Measurements from ENCODE around the gene RABGAP1L.
"Not testable (repeated sequence)": the region's sequence is repeated elsewhere in the genome, so short reads cannot be mapped to it uniquely, and the experiment has no call there.

The RABGAP1L gene

DNA sequence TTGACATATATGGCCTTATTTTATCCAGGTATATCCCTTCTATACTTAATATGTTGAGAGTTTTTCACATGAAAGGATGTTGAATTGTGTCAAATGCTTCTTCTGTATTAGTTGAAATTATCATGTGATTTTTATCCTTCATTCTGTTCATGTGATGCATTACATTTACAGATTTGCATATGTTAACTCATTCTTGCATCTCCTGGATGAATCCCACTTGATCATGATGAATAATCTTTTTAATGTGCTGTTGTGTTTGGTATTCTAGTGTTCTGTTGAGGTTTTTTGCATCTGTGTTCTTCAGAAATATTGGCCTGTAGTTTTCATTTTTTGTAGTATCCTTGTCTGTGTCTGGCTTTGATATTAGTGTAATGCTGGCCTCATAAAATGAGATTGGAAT is 150.2 kb downstream of the RABGAP1L start:
- no peak for DNase-seq

DNA sequence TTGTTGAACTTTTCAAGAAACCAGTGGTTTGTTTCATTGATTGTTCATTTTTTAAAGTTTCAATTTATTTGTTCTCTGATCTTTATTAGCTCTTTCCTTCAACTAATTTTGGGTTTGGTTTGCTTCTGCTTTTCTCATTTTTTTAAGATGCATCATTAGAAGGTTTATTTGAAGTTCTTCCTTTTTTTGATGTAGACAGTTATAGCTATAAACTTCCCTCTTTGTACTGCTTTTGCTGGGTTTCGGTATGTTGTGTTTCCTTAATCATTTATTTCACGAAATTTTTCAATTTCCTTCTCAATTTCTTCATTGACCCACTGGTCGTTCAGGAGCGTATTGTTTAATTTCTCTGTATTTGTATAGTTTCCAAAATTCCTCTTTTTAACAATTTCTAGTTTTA is 155.1 kb downstream of the RABGAP1L start:
- DNase-seq: no peak

DNA sequence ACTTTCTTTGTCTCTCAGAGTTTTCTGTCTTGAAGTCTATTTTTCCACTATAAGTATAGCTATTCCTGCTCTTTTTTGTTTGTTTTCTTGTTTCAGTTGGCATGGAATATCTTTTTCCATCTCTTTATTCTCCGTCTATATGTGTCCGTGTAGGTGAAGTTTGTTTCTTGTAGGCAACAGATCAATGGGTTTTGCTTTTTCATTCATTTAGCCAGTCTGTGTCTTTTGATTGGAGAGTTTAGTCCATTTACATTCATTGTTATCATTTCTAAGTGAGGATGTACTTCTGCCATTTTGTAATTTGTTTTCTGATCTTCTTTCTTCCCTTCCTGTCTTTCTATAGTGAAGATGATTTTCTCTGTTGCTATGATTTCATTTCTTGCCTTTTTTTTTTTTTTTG is 155.9 kb downstream of the RABGAP1L start:
- DNase-seq: no peak

DNA sequence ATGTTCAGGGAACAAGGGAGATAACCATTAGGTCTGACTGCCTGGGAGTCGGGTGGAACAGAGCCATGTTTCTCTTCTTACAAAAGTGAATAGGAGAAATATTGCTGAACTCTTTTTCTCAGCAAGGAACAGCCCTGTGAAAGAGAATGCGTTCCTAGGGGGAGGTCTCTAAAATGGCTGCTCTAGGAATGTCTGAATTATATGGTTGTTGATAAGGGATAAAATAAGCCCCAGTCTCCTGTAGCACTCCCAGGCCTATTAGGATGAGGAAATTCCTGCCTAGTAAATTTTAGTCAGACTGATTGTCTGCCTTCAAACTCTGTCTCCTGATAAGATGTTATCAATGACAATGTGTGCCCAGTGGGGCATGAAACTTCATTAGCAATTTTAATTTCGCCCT is 161.6 kb downstream of the RABGAP1L start:
- DNase-seq: not testable (repeated sequence)

DNA sequence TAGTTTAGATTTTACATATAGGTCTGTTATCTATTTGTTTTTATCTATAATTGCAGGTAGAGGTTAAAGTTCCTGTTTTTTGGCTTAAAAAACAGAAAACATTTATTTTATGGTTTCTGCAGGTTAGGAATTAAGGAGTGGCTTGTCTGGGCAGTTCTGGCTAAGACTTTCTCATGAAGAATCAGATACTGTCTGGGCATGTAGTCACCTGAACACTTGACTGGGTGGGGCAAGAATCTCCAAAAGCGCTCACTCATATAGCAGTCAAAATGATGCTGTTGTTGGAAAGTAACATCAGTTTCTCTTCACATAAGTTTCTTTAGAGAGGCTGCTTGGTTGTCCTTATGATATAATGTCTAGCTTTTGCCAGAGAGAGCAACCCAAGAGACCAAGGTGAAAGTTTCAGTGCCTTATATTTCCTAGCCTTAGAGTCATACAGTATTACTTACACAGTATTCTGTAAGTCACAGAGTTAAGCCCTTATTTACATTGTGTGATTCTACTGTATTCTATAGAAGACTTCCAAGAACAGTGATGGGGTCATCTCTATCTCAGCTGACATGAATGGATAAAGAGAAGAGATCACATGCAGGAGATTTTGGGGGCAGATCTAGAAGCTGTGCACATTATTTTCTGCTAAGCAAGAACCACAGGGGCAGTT is 163.0 kb downstream of the RABGAP1L start:
- DNase-seq: no peak

DNA sequence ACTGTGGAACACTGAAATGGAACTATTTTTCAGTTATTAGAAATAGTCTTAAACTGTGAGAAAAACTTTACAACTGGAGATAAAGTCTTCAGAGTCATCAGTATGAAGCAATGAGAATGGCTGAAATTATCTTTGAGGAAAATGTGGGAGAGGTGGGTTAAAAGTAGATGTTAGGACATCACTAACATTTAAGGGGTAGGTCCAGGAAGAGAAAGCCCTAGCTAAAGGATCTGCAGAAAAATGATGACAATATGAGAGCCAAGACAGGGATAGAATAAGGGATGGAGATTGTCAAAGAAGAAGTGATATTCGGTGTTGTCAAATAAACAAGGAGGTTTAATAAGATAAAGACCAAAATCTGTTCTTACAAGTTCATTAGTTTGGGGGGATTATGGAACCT is 165.2 kb downstream of the RABGAP1L start:
- DNase-seq: no peak

DNA sequence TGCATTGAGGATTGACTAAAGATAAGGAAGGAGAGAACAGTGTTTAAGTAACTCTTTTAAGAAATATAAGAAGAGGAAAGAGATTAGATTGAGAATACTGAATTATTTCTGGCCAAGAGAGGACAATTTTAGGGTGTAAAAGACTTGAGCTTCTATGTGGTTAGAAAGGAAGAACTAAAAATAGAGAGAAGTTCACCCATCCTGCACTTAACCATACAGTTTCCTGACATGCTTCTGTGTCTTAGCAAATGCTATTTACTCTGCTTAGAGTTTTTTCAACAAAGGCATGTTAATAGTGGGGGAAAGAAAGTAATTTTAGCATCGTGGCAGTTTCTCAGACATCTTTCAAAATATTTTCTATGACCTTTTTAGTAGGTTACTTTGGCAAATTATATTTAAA is 165.6 kb downstream of the RABGAP1L start:
- DNase-seq: no peak

DNA sequence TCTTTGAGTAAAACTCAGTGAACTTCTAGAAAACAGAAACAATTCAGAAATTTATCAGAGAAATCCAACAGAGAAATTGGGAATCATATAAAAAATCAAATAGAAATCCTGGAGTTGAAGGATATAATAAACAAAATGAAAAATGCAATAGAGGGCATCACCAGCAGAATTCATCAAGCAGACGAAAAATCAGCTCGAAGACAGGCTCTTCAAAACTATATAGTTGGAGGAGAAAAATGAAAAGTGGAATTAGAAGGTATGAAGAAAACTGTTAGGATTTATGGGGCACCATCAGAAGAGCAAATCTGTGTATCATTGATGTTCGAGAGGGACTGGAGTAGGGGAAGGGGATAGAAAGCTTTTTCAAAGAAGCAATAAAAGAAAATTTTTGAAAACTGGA is 167.0 kb downstream of the RABGAP1L start:
- DNase-seq: no peak

DNA sequence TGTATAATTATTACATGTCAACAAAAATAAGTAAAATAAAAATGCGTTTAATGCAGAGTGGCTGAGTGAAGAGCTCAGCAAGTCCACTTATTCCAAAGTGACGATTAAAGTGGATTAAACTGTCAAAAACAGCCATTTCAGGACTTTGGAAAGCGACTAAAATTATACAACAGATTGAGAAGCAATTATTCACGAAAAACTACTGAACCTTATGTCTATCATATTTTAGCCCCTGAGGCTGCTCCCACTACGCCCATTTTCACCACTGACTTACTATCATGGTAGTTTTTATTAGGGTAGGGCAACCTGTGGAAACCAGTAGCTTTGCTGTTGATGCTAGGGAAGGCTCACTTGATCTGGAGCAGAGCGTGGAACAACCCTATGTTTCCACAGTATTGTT is 174.1 kb downstream of the RABGAP1L start:
- no peak for DNase-seq

DNA sequence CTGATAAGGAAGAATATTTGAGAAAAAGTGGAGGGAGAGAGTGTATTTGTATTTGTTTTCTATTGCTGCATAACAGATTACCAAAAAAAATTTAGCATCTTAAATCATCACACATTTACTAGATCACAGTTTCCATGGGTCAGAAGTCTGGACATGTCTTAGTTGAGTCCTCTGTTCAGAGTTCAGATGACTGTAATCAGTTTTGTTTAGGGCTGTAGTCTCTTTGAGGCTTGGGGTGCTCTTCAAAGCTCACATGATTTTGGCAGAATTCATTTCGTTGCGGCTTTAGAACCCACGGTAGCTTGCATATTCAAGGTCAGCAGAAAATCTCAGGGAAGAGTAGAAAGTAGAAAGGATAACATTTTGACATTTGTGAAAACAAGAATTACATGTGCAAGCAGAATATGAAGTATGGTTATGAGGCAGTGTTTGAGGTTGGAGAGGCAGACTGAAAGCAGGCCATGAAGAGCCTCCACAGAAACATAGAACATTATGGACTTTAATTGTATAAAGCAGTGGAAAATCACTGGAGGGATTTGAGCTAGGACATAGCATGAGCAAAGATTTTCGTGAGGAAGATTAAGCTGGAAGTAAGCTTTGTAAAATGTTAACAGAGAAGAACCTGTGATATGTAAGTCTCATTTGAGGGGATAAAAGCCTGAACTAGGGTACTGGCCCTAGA is 177.8 kb downstream of the RABGAP1L start:
- DNase-seq: no peak

DNA sequence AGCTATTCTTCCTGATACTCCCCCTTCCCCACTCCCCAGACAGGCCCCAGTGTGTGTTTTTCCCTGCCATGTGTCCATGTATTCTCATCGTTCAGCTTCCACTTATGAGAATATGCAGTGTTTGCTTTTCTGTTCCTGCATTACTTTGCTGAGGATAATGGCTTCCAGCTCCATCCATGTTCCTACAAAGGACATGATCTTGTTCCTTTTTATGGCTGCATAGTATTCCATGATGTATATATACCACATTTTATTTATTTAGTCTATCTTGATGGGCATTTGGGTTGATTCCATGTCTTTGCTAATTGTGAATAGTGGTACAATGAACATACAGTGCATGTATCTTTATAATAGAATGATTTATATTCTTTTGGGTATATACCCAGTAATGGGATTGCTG is 181.1 kb downstream of the RABGAP1L start:
- not testable (repeated sequence) for DNase-seq

DNA sequence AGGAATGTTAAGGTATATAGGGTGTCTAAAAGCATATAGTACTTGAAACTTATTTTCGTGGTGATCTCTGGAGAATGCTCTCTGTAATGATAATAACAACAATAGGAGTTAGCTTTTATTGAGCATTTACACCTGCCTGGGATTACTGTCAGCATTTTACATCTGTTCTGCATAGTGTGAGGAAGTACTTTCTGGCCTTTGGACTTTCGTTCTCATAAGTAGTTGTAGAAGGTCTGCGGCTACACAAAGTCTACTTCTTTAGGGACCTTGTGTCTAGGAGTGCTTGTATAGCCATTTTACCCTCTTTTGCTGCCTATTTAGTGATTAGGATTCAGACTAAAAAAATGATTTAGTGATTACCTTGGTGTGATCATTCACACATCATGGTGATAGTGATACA is 184.8 kb downstream of the RABGAP1L start:
- no peak for DNase-seq

DNA sequence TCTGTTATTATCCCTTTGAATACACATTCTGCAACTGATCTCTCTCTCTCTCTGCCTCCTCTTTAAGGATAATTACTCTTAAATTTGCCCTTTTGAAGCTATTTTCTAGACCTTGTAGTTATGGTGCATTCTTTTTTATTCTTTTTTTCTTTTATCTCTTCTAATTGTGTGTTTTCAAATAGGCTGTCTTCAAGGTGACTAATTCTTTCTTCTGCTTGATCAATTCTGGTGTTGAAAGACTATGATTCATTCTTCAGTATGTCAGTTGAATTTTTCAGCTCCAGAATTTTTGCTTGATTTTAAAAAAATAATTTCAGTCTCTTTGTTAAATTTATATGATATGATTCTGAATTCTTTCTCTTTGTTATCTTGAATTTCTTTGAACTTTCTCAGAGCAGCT is 192.8 kb downstream of the RABGAP1L start:
- no peak for DNase-seq

DNA sequence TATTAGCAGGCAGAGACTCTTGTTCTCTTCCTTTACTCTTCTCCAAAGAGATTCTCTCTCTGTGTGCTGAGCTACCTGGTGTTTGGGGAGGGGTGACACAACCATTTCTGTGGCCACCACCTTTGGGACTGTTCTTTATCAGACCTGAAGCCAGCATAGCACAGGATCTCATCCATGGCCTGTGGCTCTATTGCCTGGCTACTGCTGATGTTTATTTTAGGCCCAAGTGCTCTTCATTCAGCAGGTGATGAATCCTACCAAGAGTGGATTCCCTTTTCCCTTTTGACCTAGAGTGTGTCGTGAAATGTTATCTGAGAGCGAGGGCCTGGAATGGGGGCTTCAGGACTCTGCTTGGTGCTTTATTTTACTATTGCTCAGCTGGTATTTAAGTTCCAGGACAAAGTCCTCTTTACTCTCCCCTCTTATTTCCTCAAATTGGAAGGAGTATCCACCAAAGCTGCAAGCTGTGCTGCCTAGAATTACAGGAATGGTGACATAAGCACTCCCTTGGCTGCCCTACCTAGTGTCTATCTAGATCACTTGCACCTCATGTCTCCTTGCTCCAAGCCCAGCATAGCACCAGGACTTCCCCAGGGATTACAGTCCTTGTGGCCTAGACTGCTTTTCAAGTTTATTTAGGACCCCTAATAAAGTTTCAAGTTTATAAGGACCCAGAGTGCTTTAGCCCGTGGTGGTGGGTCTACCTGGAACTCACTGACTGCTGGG is 193.7 kb downstream of the RABGAP1L start:
- DNase-seq: no peak

DNA sequence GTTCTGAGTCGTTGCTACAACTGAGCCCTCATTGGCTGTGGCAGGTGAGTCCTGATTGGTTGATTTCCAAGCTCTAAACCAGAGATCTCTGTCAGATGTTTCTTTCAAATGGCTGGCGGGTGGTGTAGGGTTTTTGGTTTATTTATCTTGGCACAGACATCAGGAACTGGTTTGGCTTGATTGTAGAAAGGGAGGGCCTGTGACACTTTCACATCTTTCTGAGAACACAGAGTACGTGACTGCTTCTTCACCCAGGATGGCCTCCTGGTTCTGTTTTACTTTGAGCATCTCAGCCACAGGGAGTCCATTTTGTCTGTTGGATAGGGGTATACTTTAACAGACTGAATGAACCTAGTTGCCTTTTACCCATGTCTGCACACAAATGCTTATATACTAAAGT is 199.0 kb downstream of the RABGAP1L start:
- no peak for DNase-seq

DNA sequence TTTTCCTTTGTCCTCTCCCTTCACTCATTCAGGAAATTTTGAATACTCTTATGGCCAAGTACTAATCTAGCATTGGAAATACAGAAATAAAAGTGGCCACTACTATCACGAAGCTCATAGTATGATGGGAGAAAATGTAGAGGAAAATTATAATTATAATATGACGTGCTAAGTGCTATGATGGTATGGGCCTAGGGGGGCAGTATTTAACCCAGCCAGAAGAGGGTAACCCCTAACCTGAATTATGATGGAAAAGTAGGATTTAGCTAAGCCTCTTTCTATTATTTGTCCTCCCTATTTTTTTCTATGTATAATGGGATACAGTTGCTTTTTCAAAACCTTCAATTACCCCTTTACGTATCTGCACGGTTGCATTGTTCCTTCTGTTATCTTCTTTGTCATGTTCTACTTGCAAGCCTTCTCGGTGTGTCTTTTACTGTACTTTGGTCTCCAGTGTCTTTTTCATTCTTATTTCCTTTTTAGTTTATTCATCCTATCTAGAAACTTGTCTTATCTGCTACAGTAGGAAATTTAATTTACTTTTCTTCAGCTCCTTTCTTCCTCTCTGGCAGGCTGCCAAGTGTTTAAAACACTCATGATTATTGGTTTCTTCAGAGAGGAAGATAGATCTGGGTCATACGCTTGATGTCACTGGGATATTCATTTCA is 199.6 kb downstream of the RABGAP1L start:
- no peak for DNase-seq

DNA sequence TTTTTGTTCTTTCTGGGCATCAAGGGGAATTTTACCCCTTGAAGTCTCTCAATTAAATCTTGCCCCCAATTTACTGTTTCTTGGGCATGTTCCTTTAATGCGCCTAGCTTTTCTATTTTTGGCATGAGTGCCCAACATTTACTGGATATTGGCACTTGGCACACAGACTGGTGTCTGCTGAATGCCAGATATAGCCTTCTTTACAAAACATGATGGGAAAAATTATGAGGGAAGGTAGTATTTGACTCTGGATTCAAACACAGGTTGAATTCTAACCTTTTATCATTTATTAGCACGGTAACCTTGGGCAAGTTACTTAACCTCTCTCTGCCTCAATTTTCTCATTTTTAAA is 200.1 kb downstream of the RABGAP1L start:
- no peak for DNase-seq

DNA sequence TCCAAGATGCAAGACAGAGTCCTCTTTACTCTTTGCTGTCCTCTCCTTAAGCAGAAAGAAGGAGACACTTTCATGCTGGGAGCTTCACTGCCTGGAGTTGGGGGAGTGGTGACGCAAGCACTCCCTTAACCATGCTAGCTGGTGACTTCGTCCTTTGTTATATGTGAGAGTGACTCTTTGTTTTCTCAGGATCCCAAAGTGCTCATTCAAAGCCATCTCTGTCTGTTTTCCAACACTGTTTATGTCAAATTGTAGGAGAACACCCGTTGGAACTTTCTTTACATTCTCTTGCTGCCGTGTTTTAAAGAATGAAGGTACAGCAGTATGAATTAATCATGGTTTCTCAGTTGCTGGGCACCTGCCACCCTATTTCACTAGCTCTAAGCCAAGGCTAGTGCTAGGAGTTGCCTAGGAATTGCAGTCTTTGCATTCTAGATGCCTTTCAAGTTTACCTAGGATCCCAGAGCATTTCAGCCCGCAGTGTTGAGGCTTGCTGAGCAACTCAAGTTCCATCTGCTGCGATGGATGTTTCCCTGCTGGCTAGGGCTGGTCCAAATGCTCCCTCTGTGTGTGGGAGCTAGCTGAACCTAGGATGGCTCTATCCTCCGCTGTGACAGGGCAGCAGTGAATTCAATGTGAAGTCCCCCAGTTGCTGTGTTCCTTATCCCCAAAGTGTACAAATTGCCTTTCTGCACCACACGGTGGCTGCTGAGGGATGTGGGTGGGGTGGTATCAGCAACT is 205.8 kb downstream of the RABGAP1L start:
- no peak for DNase-seq

DNA sequence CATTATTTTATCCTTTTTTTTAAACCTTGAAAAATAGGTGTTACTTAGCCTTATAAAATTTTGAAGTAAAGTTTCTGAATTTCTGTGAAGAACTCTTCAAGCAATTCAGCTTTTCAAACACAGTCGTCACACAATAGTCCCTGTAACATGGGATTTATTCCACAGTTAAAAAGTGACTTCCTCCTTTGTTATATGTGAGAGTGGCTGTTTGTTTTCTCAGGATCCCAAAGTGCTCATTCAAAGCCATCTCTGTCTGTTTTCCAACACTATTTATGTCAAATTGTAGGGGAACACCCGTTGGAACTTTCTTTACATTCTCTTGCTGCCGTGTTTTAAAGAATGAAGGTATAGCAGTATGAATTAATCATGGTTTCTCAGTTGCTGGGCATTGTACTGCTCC is 207.6 kb downstream of the RABGAP1L start:
- no peak for DNase-seq

DNA sequence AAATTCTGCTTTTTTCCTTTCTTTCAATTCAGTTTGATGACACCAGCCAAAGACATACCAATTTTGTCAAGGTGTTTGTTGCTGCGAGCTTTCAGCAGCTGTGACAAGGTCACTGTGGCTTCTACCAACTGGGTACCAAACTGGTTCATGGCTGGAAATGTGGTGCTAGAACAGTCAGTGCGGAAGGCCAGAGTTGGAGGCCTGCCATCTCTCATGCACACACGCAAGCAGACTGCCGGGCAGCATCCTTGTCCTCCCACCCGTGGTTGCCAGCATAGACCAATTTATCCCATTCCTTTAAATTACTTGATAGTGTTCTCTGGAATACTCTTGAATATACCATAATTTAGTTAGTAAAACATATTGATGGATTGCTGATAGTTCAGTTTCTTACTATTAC is 208.6 kb downstream of the RABGAP1L start:
- DNase-seq: no peak

DNA sequence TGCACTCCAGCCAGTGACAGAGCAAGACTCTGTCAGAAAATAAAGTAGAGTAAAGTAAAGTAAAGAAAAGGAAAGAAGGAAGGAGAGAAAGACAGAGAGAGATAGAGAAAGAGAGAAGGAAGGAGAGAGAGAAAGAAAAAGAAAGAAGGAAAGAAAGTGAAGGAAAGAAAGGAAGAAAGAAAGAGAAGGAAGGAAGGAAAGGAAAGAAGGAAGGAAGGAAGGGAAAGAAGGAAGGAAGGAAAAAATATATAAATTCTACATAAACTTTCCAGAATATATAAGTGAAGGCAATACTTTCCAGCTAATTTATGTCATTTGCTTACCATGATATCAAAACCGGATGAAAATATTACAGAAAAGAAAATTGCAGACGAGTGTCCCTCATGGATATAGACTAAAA is 216.7 kb downstream of the RABGAP1L start:
- DNase-seq: no peak

DNA sequence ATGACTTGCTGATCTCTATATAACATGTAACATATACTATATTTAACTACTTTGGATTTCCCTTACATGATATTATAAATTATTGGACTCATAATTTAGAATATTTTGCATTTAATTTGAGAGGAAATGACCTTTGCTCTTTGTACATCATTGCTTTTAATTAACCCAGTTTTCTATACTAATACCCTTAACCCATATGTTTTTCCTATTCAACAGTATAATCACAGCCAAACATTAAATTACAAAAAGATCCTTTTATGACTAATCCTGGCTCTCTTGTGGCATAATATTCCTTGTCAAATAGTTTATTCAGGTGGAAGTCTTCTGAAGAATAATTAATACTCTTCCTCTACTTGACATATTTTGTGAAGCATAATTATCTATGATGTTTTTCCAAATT is 232.4 kb downstream of the RABGAP1L start:
- DNase-seq: no peak

DNA sequence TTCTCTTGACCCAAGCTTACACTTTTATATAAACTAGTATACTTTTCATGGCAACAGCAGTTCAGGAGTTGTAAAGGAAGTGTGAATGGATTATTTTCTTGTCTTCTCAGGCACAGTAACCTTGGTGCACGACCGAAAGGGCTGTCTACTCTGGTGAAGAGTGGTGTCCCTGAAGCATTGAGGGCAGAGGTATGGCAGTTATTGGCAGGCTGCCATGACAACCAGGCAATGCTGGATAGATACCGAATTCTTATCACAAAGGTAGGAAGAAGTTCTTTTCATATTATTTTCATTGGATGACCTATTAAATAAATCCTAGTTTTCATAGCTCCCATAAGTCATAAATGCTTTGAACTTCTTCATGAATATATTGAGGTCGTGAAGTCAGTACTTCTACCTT is 234.6 kb downstream of the RABGAP1L start:
- DNase-seq: no peak
